ENCODE results near the gene CCDC38.

The CCDC38 gene

GRCh38 chr12:95830335-95831089 lies 111.9 kb downstream of the CCDC38 start:
- DNase-seq = no peak

GRCh38 chr12:95829395-95829794 lies 113.0 kb downstream of the CCDC38 start:
- DNase-seq = no peak

GRCh38 chr12:95820096-95820703 lies 122.2 kb downstream of the CCDC38 start:
- DNase-seq = peak; percentile 75

All from NCI-H2171 treated with DMSO at 0.1 percent for 48 hours (cell line).